GM12872 (cell line): ENCODE measurements around the gene PDE7B.

Experiments used
- TF ChIP-seq, protein P1 (sequence below): IDR thresholded peaks from 3 replicates; pipeline ENCODE4 v1.5.1; 2011; ENCODE audit warnings: low read depth, mild to moderate bottlenecking, low read length, moderate library complexity; ENCODE audit not compliant: insufficient read depth

PDE7B gene

GRCh38 chr6:136069119-136069518 is 217.6 kb downstream of the PDE7B start:
- TF ChIP-seq, protein P1, sequence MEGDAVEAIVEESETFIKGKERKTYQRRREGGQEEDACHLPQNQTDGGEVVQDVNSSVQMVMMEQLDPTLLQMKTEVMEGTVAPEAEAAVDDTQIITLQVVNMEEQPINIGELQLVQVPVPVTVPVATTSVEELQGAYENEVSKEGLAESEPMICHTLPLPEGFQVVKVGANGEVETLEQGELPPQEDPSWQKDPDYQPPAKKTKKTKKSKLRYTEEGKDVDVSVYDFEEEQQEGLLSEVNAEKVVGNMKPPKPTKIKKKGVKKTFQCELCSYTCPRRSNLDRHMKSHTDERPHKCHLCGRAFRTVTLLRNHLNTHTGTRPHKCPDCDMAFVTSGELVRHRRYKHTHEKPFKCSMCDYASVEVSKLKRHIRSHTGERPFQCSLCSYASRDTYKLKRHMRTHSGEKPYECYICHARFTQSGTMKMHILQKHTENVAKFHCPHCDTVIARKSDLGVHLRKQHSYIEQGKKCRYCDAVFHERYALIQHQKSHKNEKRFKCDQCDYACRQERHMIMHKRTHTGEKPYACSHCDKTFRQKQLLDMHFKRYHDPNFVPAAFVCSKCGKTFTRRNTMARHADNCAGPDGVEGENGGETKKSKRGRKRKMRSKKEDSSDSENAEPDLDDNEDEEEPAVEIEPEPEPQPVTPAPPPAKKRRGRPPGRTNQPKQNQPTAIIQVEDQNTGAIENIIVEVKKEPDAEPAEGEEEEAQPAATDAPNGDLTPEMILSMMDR = no peak

GRCh38 chr6:136070815-136071214 is 219.3 kb downstream of the PDE7B start:
- TF ChIP-seq, protein P1 = no peak

DNA sequence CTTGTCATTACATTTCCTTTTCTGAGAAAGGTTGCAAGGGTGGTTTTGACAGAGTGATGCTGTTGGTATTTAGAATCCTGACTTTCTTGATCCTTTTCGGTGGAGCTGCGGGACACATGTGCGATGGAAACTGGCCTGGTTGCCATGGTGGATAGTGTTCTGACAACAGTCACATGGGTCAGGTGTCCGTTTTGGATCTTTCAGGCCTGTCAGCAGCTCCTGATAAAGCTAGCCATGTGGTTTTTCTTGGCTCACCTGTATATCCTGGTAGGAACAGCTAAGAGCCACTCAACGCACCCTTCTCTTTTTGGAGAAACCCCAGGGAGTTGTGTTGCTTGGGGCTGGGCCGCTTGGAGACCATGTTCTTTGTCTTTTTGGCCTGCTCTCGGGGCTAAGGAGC is 221.2 kb downstream of the PDE7B start:
- TF ChIP-seq, protein P1 = no peak

- TF ChIP-seq, protein P1 = no peak
Observed at GRCh38 chr6:136073216-136073615, 221.7 kb downstream of the PDE7B start.

GRCh38 chr6:136076496-136076895 is 225.0 kb downstream of the PDE7B start:
- TF ChIP-seq, protein P1 = no peak

GRCh38 chr6:136077834-136078576 is 226.5 kb downstream of the PDE7B start:
- TF ChIP-seq, protein P1 = no peak

DNA sequence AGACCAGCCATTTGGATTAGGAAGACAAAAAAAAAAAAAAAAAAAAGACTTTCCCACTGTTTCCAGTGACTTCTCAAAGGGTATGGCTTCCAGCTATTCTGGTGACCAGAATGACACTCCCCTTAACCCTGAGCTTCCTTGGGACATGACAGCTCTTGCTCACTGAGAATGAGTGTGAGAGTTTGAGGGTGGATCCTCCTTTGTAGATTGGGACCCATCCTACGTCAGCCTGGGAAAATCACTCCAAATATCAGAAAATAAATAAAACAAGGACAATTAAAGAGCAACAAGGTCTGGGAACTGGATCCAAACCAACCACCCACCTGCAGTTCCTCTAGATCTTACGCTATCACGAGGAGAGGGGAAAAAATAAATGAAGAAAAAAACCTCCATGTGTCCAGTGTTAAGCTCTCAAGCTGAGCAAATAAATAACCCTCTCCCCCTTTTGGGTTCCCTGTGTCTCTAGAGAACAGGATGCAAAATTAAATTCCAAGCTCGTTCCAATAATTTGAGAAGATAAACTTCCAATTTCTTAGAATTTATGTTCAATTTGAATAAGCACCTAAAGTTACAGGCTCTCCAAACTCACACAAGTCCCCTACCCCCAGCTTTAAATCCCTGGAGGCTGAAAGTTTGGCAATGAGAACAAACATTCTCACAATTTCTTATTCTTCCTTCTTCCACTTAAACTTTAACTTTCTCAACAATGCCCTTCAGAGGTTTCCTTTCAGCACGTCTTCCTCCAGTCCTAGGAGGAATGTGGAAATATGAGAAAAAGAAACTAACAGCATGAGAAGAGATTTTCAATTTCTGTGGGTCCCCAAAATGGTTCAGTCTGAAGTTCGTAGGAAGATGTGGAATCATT is 228.4 kb downstream of the PDE7B start:
- TF ChIP-seq, protein P1 = no peak
